ENCODE data around the gene HIF3A. TPM values are rescaled to one million over a fixed set of nuclear protein-coding genes. Genes with fewer than 3 reads are reported as not detected.
"Not testable (repeated sequence)": the region's sequence is repeated elsewhere in the genome, so short reads cannot be mapped to it uniquely, and the experiment has no call there.

Gene HIF3A
- total RNA-seq, 3 donors from 2014 or later = 10.4 to 111 (median 20.6) TPM

DNA sequence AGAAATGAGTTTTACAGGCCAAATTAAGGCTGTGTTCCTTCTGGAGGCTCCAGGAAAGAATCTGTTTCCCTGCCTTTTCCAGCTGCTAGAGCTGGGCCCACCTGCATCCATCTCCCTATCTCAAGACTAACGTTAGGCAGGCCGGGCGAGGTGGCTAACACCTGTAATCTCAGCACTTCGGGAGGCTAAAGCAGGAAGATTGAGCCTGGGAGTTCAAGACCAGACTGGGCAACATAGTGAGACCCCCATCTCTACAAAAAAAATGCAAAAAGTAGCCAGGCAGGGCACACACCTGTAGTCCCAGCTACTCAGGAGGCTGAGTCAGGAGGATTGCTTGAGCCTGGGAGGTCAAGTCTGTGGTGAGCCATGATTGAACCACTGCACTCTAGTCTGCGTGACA is 14.6 kb downstream of the HIF3A start:
- Histone ChIP-seq H3K9me3 (peaks cover 0 to 5% of the 10 kb centered on the region in 2 donors), H3K27ac (no peak overlapping the region), H3K36me3 (no peaks in the 10 kb centered on the region), H3K4me1 (no peaks in the 10 kb centered on the region), H3K4me3 (no peak overlapping the region), H3K27me3 (no peaks in the 10 kb centered on the region)
- TF ChIP-seq POLR2AphosphoS5 (IDR thresholded peaks at IDR 0.05) (no peak), POLR2A (IDR thresholded peaks at IDR 0.05) (no peak)
- TF ChIP-seq, protein P1, sequence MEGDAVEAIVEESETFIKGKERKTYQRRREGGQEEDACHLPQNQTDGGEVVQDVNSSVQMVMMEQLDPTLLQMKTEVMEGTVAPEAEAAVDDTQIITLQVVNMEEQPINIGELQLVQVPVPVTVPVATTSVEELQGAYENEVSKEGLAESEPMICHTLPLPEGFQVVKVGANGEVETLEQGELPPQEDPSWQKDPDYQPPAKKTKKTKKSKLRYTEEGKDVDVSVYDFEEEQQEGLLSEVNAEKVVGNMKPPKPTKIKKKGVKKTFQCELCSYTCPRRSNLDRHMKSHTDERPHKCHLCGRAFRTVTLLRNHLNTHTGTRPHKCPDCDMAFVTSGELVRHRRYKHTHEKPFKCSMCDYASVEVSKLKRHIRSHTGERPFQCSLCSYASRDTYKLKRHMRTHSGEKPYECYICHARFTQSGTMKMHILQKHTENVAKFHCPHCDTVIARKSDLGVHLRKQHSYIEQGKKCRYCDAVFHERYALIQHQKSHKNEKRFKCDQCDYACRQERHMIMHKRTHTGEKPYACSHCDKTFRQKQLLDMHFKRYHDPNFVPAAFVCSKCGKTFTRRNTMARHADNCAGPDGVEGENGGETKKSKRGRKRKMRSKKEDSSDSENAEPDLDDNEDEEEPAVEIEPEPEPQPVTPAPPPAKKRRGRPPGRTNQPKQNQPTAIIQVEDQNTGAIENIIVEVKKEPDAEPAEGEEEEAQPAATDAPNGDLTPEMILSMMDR (IDR thresholded peaks at IDR 0.05) = no peak
- intact Hi-C loops (cut with DNase I; ENCODE audit: low total_unique reads) = no loop called here
- DNase-seq (ENCODE audit: low spot score in 2 of 2) = no peak

DNA sequence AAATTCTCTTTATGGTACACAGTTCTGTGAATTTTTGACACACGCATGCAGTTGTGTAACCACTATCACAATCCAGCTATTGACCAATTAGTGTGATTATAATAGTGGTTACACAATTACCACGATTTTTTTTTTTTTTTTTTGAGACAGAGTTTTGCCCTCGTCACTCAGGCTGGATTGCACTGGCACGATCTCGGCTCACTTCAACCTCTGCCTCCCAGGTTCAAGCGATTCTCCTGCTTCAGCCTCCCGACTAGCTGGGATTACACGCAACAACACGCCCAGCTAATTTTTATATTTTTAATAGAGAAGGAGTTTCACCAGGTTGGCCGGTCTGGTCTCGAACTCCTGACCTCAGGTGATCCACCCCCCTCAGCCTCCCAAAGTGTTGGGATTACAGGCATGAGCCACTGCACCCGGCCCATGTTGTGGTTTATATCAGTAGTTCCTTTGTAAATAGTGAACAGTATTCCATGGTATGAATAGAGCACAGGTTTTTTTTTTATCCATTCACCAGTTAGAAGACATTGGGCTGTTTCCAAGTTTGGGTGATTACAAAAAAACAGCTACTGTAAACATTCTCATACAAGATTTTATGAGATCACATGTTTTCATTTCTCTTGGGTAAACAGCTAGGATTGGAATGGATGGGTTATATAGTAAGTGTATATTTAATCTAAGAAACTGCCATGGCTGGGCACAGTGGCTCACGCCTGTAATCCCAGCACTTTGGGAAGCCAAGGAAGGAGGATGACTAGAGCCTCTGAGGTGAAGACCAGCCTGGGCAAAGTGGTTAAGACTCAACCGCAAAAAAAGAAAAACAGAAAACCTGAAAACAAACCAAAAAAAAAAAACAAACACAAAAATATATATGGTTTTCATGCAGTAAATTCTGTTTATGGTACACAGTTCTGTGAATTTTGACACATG is 17.0 kb downstream of the HIF3A start:
- DNase-seq (ENCODE audit: low spot score in 2 of 2); H3K9me3 ChIP-seq; H3K4me1 ChIP-seq; intact Hi-C loops (cut with DNase I; ENCODE audit: low total_unique reads); H3K27me3 ChIP-seq; H3K4me3 ChIP-seq; H3K27ac ChIP-seq; H3K36me3 ChIP-seq: not testable (repeated sequence)

DNA sequence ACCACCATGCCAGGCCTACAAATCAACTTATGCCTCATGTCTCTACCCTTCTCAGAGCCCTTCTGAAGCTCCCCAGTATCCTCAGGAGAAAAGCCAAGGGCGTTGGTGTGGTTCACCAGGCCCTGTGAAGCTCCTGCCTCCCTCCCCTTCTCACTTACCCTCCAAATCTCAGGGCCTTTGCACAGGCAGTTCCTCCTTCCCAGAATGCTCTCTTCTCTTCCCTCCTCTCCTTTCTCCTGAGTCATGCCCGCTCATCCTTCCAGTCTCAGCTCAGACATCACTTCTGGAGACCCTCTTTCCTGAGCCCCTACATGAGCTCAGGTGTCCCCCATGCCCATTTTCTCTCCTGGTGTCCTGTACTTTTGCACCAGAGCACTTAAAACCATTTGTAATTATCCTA is 20.5 kb downstream of the HIF3A start:
- H3K36me3 ChIP-seq = no peaks in the 10 kb centered on the region
- DNase-seq (ENCODE audit: low spot score in 2 of 2) = no peak

DNA sequence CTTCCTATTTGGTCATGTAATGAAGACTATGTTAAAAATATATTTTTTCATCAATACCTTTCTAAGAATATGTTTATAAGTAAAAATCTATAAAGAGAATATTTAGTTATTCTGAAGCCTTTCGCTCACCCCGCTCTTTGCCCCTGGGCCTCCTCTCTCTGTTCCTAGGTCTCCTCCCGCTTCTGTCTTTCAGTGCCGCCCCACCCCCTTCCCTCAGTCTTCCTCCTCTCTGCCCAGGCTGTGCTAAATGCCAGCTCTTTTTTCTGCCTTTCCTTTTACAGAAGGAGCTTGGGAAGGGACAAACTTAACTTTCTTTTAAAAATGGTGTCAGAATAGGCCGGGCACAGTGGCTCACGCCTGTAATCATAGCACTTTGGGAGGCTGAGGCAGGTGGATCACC is 22.8 kb downstream of the HIF3A start:
- Histone ChIP-seq H3K9me3 (no peaks in the 10 kb centered on the region), H3K27me3 (no peaks in the 10 kb centered on the region), H3K4me3 (no peak overlapping the region), H3K27ac (no peak overlapping the region), H3K36me3 (no peaks in the 10 kb centered on the region), H3K4me1 (no peaks in the 10 kb centered on the region)
- intact Hi-C loops (cut with DNase I; ENCODE audit: low total_unique reads) = no loop called here
- TF ChIP-seq, protein P1 (IDR thresholded peaks at IDR 0.05) = no peak
- no peak for TF ChIP-seq POLR2AphosphoS5 (IDR thresholded peaks at IDR 0.05)
- no peak for TF ChIP-seq POLR2A (IDR thresholded peaks at IDR 0.05)
- DNase-seq (ENCODE audit: low spot score in 2 of 2) = no peak

More for the DNA sequence above, 20.5 kb downstream of the HIF3A start:
- intact Hi-C loops (cut with DNase I; ENCODE audit: low total_unique reads) = no loop called here
- Histone ChIP-seq H3K9me3 (no peaks in the 10 kb centered on the region), H3K4me1 (no peaks in the 10 kb centered on the region), H3K27me3 (no peaks in the 10 kb centered on the region), H3K27ac (no peak overlapping the region), H3K4me3 (no peak overlapping the region)
- no peak for TF ChIP-seq POLR2A (IDR thresholded peaks at IDR 0.05)
- TF ChIP-seq, protein P1 (IDR thresholded peaks at IDR 0.05) = no peak
- no peak for TF ChIP-seq POLR2AphosphoS5 (IDR thresholded peaks at IDR 0.05)

DNA sequence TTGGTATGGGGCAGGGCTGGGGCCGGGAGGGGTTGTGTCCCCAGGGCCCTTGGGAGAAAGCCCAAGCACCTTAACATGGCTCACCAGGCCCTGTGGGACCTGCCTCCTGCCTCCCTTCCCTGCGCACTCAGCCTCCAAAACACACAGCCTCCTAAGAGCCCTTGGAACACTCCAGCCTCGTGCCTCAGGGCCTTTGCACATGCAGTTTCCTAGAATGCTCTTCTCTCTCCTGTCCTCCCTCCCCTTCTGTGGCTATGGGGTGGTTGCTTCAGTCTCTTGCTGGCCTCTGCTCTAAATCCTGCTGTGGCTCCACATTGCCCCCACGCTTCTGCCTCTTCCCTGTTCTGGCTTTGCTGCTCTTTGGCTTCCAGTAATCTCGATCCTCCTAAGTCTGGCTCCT is 23.7 kb downstream of the HIF3A start:
- Histone ChIP-seq H3K36me3 (no peaks in the 10 kb centered on the region), H3K4me3 (no peak overlapping the region), H3K27me3 (no peaks in the 10 kb centered on the region), H3K27ac (no peak overlapping the region), H3K4me1 (no peaks in the 10 kb centered on the region), H3K9me3 (no peaks in the 10 kb centered on the region)
- intact Hi-C loops (cut with DNase I; ENCODE audit: low total_unique reads) = no loop called here
- no peak for DNase-seq (ENCODE audit: low spot score in 2 of 2)
- TF ChIP-seq, protein P1 (IDR thresholded peaks at IDR 0.05) = no peak
- TF ChIP-seq POLR2A (IDR thresholded peaks at IDR 0.05) (no peak), POLR2AphosphoS5 (IDR thresholded peaks at IDR 0.05) (no peak)

Data from breast epithelium (tissue), 4 donors.